Muscle layer of duodenum (tissue), 2 donors: ENCODE measurements around the gene HEG1.
A peak's percentile ranks its signal among the peaks of the same experiment; 100 is the strongest.

ENCODE experiments used
- H3K27ac ChIP-seq: one replicate; pipeline ENCODE4 v1.7.0; 2013; ENCODE audit warnings: mild to moderate bottlenecking, low read length
- H3K27me3 ChIP-seq: one replicate; pipeline ENCODE4 v1.7.0; 2013; ENCODE audit warnings: low read depth, mild to moderate bottlenecking, control low read depth, low read length
- H3K36me3 ChIP-seq, 2 donors: one replicate each; pipeline ENCODE4 v1.7.0; 2013; ENCODE audit warnings: low read length in 2 of 2, control low read depth in 1 of 2, mild to moderate bottlenecking in 1 of 2; ENCODE audit not compliant: insufficient read depth in 2 of 2, control insufficient read depth in 1 of 2
- H3K4me1 ChIP-seq, 2 donors: one replicate each; pipeline ENCODE4 v1.7.0; 2013; ENCODE audit warnings: low read length in 2 of 2, mild to moderate bottlenecking in 2 of 2, control low read depth in 1 of 2, moderate library complexity in 1 of 2; ENCODE audit not compliant: insufficient read depth in 2 of 2, control insufficient read depth in 1 of 2
- H3K4me3 ChIP-seq, 2 donors: one replicate each; pipeline ENCODE4 v1.7.0; 2013; ENCODE audit warnings: low read length in 2 of 2, low read depth in 1 of 2, mild to moderate bottlenecking in 1 of 2
- H3K9me3 ChIP-seq, 2 donors: one replicate each; pipeline ENCODE4 v1.7.0; 2013; ENCODE audit warnings: low read length in 2 of 2, control low read depth in 1 of 2, mild to moderate bottlenecking in 1 of 2; ENCODE audit not compliant: control insufficient read depth in 1 of 2
- donor health status: healthy.

Gene HEG1

GRCh38 chr3:124999317-124999716, 56.5 kb downstream of the HEG1 start:
- peaks cover 31 to 89% of the 10 kb centered on the region in 2 donors for H3K4me1 ChIP-seq
- H3K36me3 ChIP-seq = peaks cover 22 to 28% of the 10 kb centered on the region in 2 donors
- no peaks in the 10 kb centered on the region for H3K27me3 ChIP-seq
- H3K9me3 ChIP-seq = no peaks in the 10 kb centered on the region
- no peak overlapping the region for H3K27ac ChIP-seq
- H3K4me3 ChIP-seq = no peak overlapping the region

- no peak overlapping the region for H3K4me3 ChIP-seq
- H3K36me3 ChIP-seq = peaks cover 28 to 31% of the 10 kb centered on the region in 2 donors
- no peak overlapping the region for H3K27ac ChIP-seq
- no peaks in the 10 kb centered on the region for H3K9me3 ChIP-seq
- peaks cover 22 to 88% of the 10 kb centered on the region in 2 donors for H3K4me1 ChIP-seq
- H3K27me3 ChIP-seq = no peaks in the 10 kb centered on the region
Measured at GRCh38 chr3:124998247-124998630, 57.6 kb downstream of the HEG1 start.

- peaks cover 28 to 33% of the 10 kb centered on the region in 2 donors for H3K36me3 ChIP-seq
- no peaks in the 10 kb centered on the region for H3K27me3 ChIP-seq
- peaks cover 18 to 88% of the 10 kb centered on the region in 2 donors for H3K4me1 ChIP-seq
- H3K9me3 ChIP-seq = no peaks in the 10 kb centered on the region
- H3K27ac ChIP-seq = no peak overlapping the region
- peak overlapping the region in 1 of 2 donors; percentile 31 for H3K4me3 ChIP-seq
Measured at GRCh38 chr3:124997303-124998246, 58.2 kb downstream of the HEG1 start.

GRCh38 chr3:124995460-124995994, 60.3 kb downstream of the HEG1 start:
- Histone ChIP-seq H3K4me1 (peaks cover 14 to 67% of the 10 kb centered on the region in 2 donors), H3K27ac (no peak overlapping the region), H3K36me3 (peaks cover 24 to 34% of the 10 kb centered on the region in 2 donors), H3K9me3 (no peaks in the 10 kb centered on the region), H3K4me3 (no peak overlapping the region), H3K27me3 (no peaks in the 10 kb centered on the region)

GRCh38 chr3:124993466-124993865, 62.3 kb downstream of the HEG1 start:
- no peak overlapping the region for H3K4me3 ChIP-seq
- no peak overlapping the region for H3K27ac ChIP-seq
- H3K9me3 ChIP-seq = no peaks in the 10 kb centered on the region
- H3K27me3 ChIP-seq = no peaks in the 10 kb centered on the region
- H3K4me1 ChIP-seq = peaks cover 6 to 49% of the 10 kb centered on the region in 2 donors
- peaks cover 18 to 43% of the 10 kb centered on the region in 2 donors for H3K36me3 ChIP-seq

GRCh38 chr3:124992041-124992440, 63.8 kb downstream of the HEG1 start:
- H3K4me1 ChIP-seq = peaks cover 6 to 35% of the 10 kb centered on the region in 2 donors
- H3K36me3 ChIP-seq = peaks cover 10 to 43% of the 10 kb centered on the region in 2 donors
- H3K9me3 ChIP-seq = no peaks in the 10 kb centered on the region
- no peak overlapping the region for H3K27ac ChIP-seq
- H3K27me3 ChIP-seq = no peaks in the 10 kb centered on the region
- H3K4me3 ChIP-seq = no peak overlapping the region

- peaks cover 10 to 24% of the 10 kb centered on the region in 2 donors for H3K36me3 ChIP-seq
- no peak overlapping the region for H3K4me3 ChIP-seq
- peak overlapping the region; percentile 59 for H3K27ac ChIP-seq
- H3K9me3 ChIP-seq = no peaks in the 10 kb centered on the region
- H3K27me3 ChIP-seq = no peaks in the 10 kb centered on the region
- peaks cover 8 to 21% of the 10 kb centered on the region in 2 donors for H3K4me1 ChIP-seq
Measured at GRCh38 chr3:124986192-124987143, 69.3 kb downstream of the HEG1 start.

- peaks cover 8 to 21% of the 10 kb centered on the region in 2 donors for H3K4me1 ChIP-seq
- H3K27ac ChIP-seq = peak overlapping the region; percentile 64
- peaks cover 6 to 17% of the 10 kb centered on the region in 2 donors for H3K36me3 ChIP-seq
- H3K27me3 ChIP-seq = no peaks in the 10 kb centered on the region
- no peaks in the 10 kb centered on the region for H3K9me3 ChIP-seq
- H3K4me3 ChIP-seq = no peak overlapping the region
Measured at GRCh38 chr3:124985349-124985748, 70.4 kb downstream of the HEG1 start.

GRCh38 chr3:124984754-124985153, 71.0 kb downstream of the HEG1 start:
- Histone ChIP-seq H3K36me3 (peaks cover 2 to 12% of the 10 kb centered on the region in 2 donors), H3K27ac (peak overlapping the region; percentile 64), H3K4me1 (peaks cover 8 to 21% of the 10 kb centered on the region in 2 donors)

GRCh38 chr3:124982855-124983254, 72.9 kb downstream of the HEG1 start:
- Histone ChIP-seq H3K27ac (no peak overlapping the region), H3K27me3 (no peaks in the 10 kb centered on the region), H3K4me3 (no peak overlapping the region), H3K9me3 (no peaks in the 10 kb centered on the region), H3K4me1 (peaks cover 8 to 21% of the 10 kb centered on the region in 2 donors), H3K36me3 (no peaks in the 10 kb centered on the region)

More at GRCh38 chr3:124984754-124985153, 71.0 kb downstream of the HEG1 start:
- Histone ChIP-seq H3K27me3 (no peaks in the 10 kb centered on the region), H3K4me3 (no peak overlapping the region), H3K9me3 (no peaks in the 10 kb centered on the region)
